ENCODE data around the gene TAMM41. TPM values are rescaled to one million over a fixed set of nuclear protein-coding genes. Genes with fewer than 3 reads are reported as not detected.
"Not testable (repeated sequence)": the region's sequence is repeated elsewhere in the genome, so short reads cannot be mapped to it uniquely, and the experiment has no call there.

Gene TAMM41
- total RNA-seq, 1 donor from 2014 or later, result 13.9 TPM

DNA sequence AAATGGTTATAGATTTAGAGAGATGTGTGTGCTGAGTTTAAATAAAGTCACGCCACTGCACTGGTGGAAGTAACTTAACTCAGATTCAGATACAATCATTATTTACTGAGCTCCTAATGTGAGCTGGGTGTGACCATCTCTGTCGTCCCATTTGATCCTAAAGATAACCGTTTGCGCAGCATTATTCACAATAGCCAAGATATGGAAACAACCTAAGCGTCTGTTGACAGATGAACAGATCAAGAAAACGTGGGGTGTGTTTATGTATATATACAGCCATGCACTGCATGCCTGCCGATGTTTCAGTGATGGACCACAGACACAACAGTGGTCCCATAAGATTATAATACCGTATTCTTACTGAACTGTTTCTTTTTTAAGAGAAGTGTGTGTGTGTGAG, 71.2 kb downstream of the TAMM41 start:
- Mint-ChIP-seq H3K4me1 (ENCODE audit: low read depth, unreplicated experiment) (peaks cover 5% of the 10 kb centered on the region), H3K36me3 (ENCODE audit: low read depth, unreplicated experiment) (peaks cover 18% of the 10 kb centered on the region), H3K4me3 (ENCODE audit: unreplicated experiment) (no peak overlapping the region), H3K27me3 (ENCODE audit: low read depth, unreplicated experiment) (peaks cover 3% of the 10 kb centered on the region), H3K27ac (ENCODE audit: unreplicated experiment) (no peak overlapping the region), H3K9me3 (ENCODE audit: unreplicated experiment) (peaks cover 3% of the 10 kb centered on the region)
- TF ChIP-seq EZH2 (IDR thresholded peaks at IDR 0.05; ENCODE audit: insufficient read depth, low read length) (no peak), CTCF (IDR thresholded peaks at IDR 0.05; ENCODE audit: insufficient read depth, low read depth, low read length) (no peak)
- Histone ChIP-seq H2AFZ (ENCODE audit: low read depth, low read length) (no peak overlapping the region), H3K79me2 (ENCODE audit: insufficient read depth, low read length) (no peaks in the 10 kb centered on the region), H3K4me2 (ENCODE audit: low read length) (no peak overlapping the region), H3K4me1 (ENCODE audit: insufficient read depth, low read length) (peaks cover 8% of the 10 kb centered on the region), H3K4me3 (ENCODE audit: insufficient read depth, low read depth, low read length) (no peak overlapping the region), H3K9ac (ENCODE audit: low read length) (no peak overlapping the region), H3K9me3 (ENCODE audit: insufficient read depth, low read depth, low read length) (no peaks in the 10 kb centered on the region), H4K20me1 (ENCODE audit: insufficient read depth, low read length) (no peaks in the 10 kb centered on the region), H3K27ac (ENCODE audit: low read depth, low read length) (no peak overlapping the region), H3K27me3 (ENCODE audit: insufficient read depth, low read length) (no peaks in the 10 kb centered on the region), H3K36me3 (ENCODE audit: insufficient read depth, low read length) (no peaks in the 10 kb centered on the region)
- no peak for DNase-seq (ENCODE audit: low read depth)
- no peak for FAIRE-seq

DNA sequence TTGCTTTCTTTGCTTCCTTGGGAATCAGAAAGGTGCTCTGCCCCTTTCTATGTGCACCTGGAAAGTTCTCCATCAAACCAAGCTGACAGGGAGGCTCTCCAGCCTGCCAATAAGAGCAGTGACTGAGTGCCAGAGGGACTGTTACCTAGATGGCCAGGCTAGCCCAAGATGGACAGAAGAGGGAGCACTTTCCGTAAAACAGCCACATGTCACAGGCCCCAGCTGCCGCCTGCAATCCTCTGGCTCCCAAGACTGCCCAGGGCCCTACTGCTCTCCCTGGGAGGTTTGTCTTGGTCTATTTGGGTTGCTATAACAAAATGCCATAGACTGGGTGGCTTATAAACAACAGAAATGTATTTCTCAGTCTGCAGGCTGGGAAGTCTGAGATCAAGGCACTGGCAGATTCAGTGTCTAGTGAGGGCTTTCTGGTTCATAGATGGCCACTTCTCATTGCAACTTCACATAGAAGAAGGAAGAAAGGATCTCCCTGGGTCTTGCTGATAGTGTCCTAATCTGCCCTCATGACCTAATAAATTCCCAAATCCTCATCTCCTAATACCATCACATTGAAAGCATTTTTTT, 72.3 kb downstream of the TAMM41 start:
- peaks cover under 1% of the 10 kb centered on the region for H3K27me3 Mint-ChIP-seq (ENCODE audit: low read depth, unreplicated experiment)
- no peaks in the 10 kb centered on the region for H4K20me1 ChIP-seq (ENCODE audit: insufficient read depth, low read length)
- H3K4me3 ChIP-seq (ENCODE audit: insufficient read depth, low read depth, low read length), result no peak overlapping the region
- H3K9me3 ChIP-seq (ENCODE audit: insufficient read depth, low read depth, low read length), result no peaks in the 10 kb centered on the region
- no peaks in the 10 kb centered on the region for H3K9me3 Mint-ChIP-seq (ENCODE audit: unreplicated experiment)
- H3K36me3 Mint-ChIP-seq (ENCODE audit: low read depth, unreplicated experiment), result peaks cover 14% of the 10 kb centered on the region
- no peak for FAIRE-seq
- peaks cover 14% of the 10 kb centered on the region for H3K4me1 ChIP-seq (ENCODE audit: insufficient read depth, low read length)
- H3K27ac Mint-ChIP-seq (ENCODE audit: unreplicated experiment), result no peak overlapping the region
- no peak overlapping the region for H3K9ac ChIP-seq (ENCODE audit: low read length)
- peaks cover 14% of the 10 kb centered on the region for H3K4me1 Mint-ChIP-seq (ENCODE audit: low read depth, unreplicated experiment)
- TF ChIP-seq EZH2 (IDR thresholded peaks at IDR 0.05; ENCODE audit: insufficient read depth, low read length), result no peak
- peak; percentile 39 for TF ChIP-seq CTCF (IDR thresholded peaks at IDR 0.05; ENCODE audit: insufficient read depth, low read depth, low read length)
- no peaks in the 10 kb centered on the region for H3K79me2 ChIP-seq (ENCODE audit: insufficient read depth, low read length)
- DNase-seq (ENCODE audit: low read depth), result no peak
- H2AFZ ChIP-seq (ENCODE audit: low read depth, low read length), result no peak overlapping the region
- H3K27me3 ChIP-seq (ENCODE audit: insufficient read depth, low read length), result peaks cover 10% of the 10 kb centered on the region
- no peak overlapping the region for H3K4me3 Mint-ChIP-seq (ENCODE audit: unreplicated experiment)
- no peak overlapping the region for H3K4me2 ChIP-seq (ENCODE audit: low read length)
- H3K27ac ChIP-seq (ENCODE audit: low read depth, low read length), result no peak overlapping the region
- H3K36me3 ChIP-seq (ENCODE audit: insufficient read depth, low read length), result no peaks in the 10 kb centered on the region

DNA sequence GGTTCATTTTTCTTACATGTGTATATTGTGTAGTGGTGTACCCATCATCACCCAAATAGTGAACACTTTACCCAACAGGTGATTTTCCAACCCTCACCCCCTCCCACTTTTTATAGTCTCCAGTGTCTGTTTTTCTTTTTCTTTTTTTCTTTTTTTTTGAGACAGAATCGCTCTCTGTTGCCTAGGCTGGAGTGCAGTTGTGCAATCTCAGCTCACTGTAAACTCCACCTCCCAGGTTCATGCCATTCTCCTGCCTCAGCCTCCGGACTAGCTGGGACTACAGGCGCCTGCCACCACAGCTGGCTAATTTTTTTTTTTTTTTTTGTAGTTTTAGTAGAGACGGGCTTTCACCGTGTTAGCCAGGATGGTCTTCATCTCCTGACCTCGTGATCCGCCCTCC, 74.8 kb downstream of the TAMM41 start:
- H3K36me3 Mint-ChIP-seq (ENCODE audit: low read depth, unreplicated experiment); H3K9ac ChIP-seq (ENCODE audit: low read length); H2AFZ ChIP-seq (ENCODE audit: low read depth, low read length); H3K4me3 ChIP-seq (ENCODE audit: insufficient read depth, low read depth, low read length); H3K27ac Mint-ChIP-seq (ENCODE audit: unreplicated experiment); FAIRE-seq; H3K4me3 Mint-ChIP-seq (ENCODE audit: unreplicated experiment); H3K4me2 ChIP-seq (ENCODE audit: low read length); H3K27ac ChIP-seq (ENCODE audit: low read depth, low read length); H3K79me2 ChIP-seq (ENCODE audit: insufficient read depth, low read length); H3K9me3 ChIP-seq (ENCODE audit: insufficient read depth, low read depth, low read length); H4K20me1 ChIP-seq (ENCODE audit: insufficient read depth, low read length); H3K27me3 Mint-ChIP-seq (ENCODE audit: low read depth, unreplicated experiment); H3K9me3 Mint-ChIP-seq (ENCODE audit: unreplicated experiment); H3K36me3 ChIP-seq (ENCODE audit: insufficient read depth, low read length); DNase-seq (ENCODE audit: low read depth): not testable (repeated sequence)
- peaks cover 14% of the 10 kb centered on the region for H3K4me1 ChIP-seq (ENCODE audit: insufficient read depth, low read length)
- H3K27me3 ChIP-seq (ENCODE audit: insufficient read depth, low read length), result peaks cover 25% of the 10 kb centered on the region
- peaks cover 14% of the 10 kb centered on the region for H3K4me1 Mint-ChIP-seq (ENCODE audit: low read depth, unreplicated experiment)
